PC-9 (cell line): ENCODE measurements around the gene RIPK3.

Experiments used
- CTCF ChIP-seq: fragments of 200-600 bp; sonication (generic); conservative IDR thresholded peaks from 2 replicates; pipeline ENCODE4 v1.6.1; 2017; ENCODE audit warnings: mixed run types, antibody characterized with exemption, mild to moderate bottlenecking, moderate library complexity
- EZH2 ChIP-seq: fragments of 200-600 bp; sonication (generic); IDR thresholded peaks from 2 replicates; pipeline ENCODE4 v1.8.0; 2017; ENCODE audit warnings: antibody characterized with exemption, low read depth

- TF ChIP-seq CTCF (no peak), EZH2 (no peak)
Observed at GRCh38 chr14:24372701-24373416, 33.1 kb upstream of the RIPK3 start.
